ENCODE measurements around the gene FUT8. TPM values are rescaled to one million over a fixed set of nuclear protein-coding genes. Genes with fewer than 3 reads are reported as not detected.

Gene FUT8
- total and polyA plus RNA-seq, 2 donors (not counting 1 experiment from before 2014, with no cell fraction given), result 13.2 to 91.8 TPM

GRCh38 chr14:65756880-65757279 lies 344.4 kb downstream of the FUT8 start:
- no peaks in the 10 kb centered on the region for H3K36me3 ChIP-seq (replicated peaks in 1 of 2; ENCODE audit: control extremely low read depth in 1 of 2, control insufficient read depth in 1 of 2, extremely low read depth in 1 of 2, insufficient read depth in 2 of 2, low read length in 1 of 2)
- no peaks in the 10 kb centered on the region for H4K20me1 ChIP-seq (ENCODE audit: control insufficient read depth, insufficient read depth, low read length, poor library complexity, severe bottlenecking)
- ChIA-PET CTCF (no interaction called here), POLR2A (no interaction called here)
- no peaks in the 10 kb centered on the region for H3K79me2 ChIP-seq (ENCODE audit: control insufficient read depth, insufficient read depth, low read length)
- H3K4me1 ChIP-seq (ENCODE audit: control insufficient read depth in 2 of 2, insufficient read depth in 2 of 2, low read length in 2 of 2), result no peaks in the 10 kb centered on the region
- no peak for ATAC-seq (ENCODE audit: low read depth)
- Mint-ChIP-seq H3K27me3 (no peaks in the 10 kb centered on the region), H3K4me1 (no peaks in the 10 kb centered on the region), H3K4me3 (no peak overlapping the region), H3K27ac (no peak overlapping the region), H3K9me3 (ENCODE audit: insufficient read depth) (peaks cover 3% of the 10 kb centered on the region)
- no peak overlapping the region for H2AFZ ChIP-seq (ENCODE audit: insufficient read depth, low read depth, low read length, poor library complexity, severe bottlenecking)
- H3K27ac ChIP-seq (ENCODE audit: low read length in 2 of 2), result no peak overlapping the region
- no CpG with 5 or more reads among the region's 3 CpGs for WGBS (ENCODE audit: insufficient coverage)
- no peaks in the 10 kb centered on the region for H3K9me3 ChIP-seq (ENCODE audit: control extremely low read depth in 1 of 3, control insufficient read depth in 2 of 3, insufficient read depth in 1 of 3, low read length in 2 of 3)
- H3K4me2 ChIP-seq (replicated peaks; ENCODE audit: low read depth, low read length, poor library complexity, severe bottlenecking), result no peak overlapping the region
- H3K9ac ChIP-seq (ENCODE audit: low read length), result no peak overlapping the region
- H3K27me3 ChIP-seq (replicated peaks in 1 of 4; ENCODE audit: control extremely low read depth in 1 of 4, control insufficient read depth in 3 of 4, insufficient read depth in 4 of 4, low read length in 3 of 4), result no peaks in the 10 kb centered on the region
- no peak overlapping the region for H3K4me3 ChIP-seq (ENCODE audit: control extremely low read depth in 1 of 5, extremely low read depth in 1 of 5, insufficient read depth in 1 of 5, low read depth in 2 of 5, low read length in 4 of 5)
- intact Hi-C loops (cut with micrococcal nuclease), result no loop called here
- no peak for DNase-seq
- TF ChIP-seq EZH2 (IDR thresholded peaks at IDR 0.05; ENCODE audit: borderline replicate concordance, insufficient read depth, low read depth, low read length, poor library complexity, severe bottlenecking) (no peak), CTCF (IDR thresholded peaks at IDR 0.05) (no peak)

GRCh38 chr14:65769151-65769550 lies 356.6 kb downstream of the FUT8 start:
- Mint-ChIP-seq H3K9me3 (ENCODE audit: insufficient read depth) (no peaks in the 10 kb centered on the region), H3K4me1 (peaks cover 2% of the 10 kb centered on the region), H3K27ac (no peak overlapping the region), H3K27me3 (peaks cover 9% of the 10 kb centered on the region), H3K4me3 (no peak overlapping the region)
- DNase-seq (no peak), ATAC-seq (ENCODE audit: low read depth) (no peak)
- no peak overlapping the region for H2AFZ ChIP-seq (ENCODE audit: insufficient read depth, low read depth, low read length, poor library complexity, severe bottlenecking)
- no peaks in the 10 kb centered on the region for H3K36me3 ChIP-seq (replicated peaks in 1 of 2; ENCODE audit: control extremely low read depth in 1 of 2, control insufficient read depth in 1 of 2, extremely low read depth in 1 of 2, insufficient read depth in 2 of 2, low read length in 1 of 2)
- no peaks in the 10 kb centered on the region for H4K20me1 ChIP-seq (ENCODE audit: control insufficient read depth, insufficient read depth, low read length, poor library complexity, severe bottlenecking)
- H3K9me3 ChIP-seq (ENCODE audit: control extremely low read depth in 1 of 3, control insufficient read depth in 2 of 3, insufficient read depth in 1 of 3, low read length in 2 of 3), result no peaks in the 10 kb centered on the region
- H3K9ac ChIP-seq (ENCODE audit: low read length), result no peak overlapping the region
- no peak overlapping the region for H3K4me2 ChIP-seq (replicated peaks; ENCODE audit: low read depth, low read length, poor library complexity, severe bottlenecking)
- H3K79me2 ChIP-seq (ENCODE audit: control insufficient read depth, insufficient read depth, low read length), result no peaks in the 10 kb centered on the region
- TF ChIP-seq EZH2 (IDR thresholded peaks at IDR 0.05; ENCODE audit: borderline replicate concordance, insufficient read depth, low read depth, low read length, poor library complexity, severe bottlenecking), result no peak
- TF ChIP-seq CTCF (IDR thresholded peaks at IDR 0.05), result no peak
- H3K4me1 ChIP-seq (ENCODE audit: control insufficient read depth in 2 of 2, insufficient read depth in 2 of 2, low read length in 2 of 2), result no peaks in the 10 kb centered on the region
- POLR2A ChIA-PET, result no interaction called here
- no peak overlapping the region for H3K4me3 ChIP-seq (ENCODE audit: control extremely low read depth in 1 of 5, extremely low read depth in 1 of 5, insufficient read depth in 1 of 5, low read depth in 2 of 5, low read length in 4 of 5)
- no peak overlapping the region for H3K27ac ChIP-seq (ENCODE audit: low read length in 2 of 2)
- CTCF ChIA-PET, result no interaction called here
- 100% methylated on average over 1 of the region's 2 CpGs for WGBS (ENCODE audit: insufficient coverage)
- intact Hi-C loops (cut with micrococcal nuclease), result no loop called here
- peaks cover 0 to 3% (median 1%) of the 10 kb centered on the region in 4 experiments for H3K27me3 ChIP-seq (replicated peaks in 1 of 4; ENCODE audit: control extremely low read depth in 1 of 4, control insufficient read depth in 3 of 4, insufficient read depth in 4 of 4, low read length in 3 of 4)
